NAMALWA (cell line): ENCODE measurements around the gene CASZ1.

Source experiments
- DNase-seq: peaks from one replicate; pipeline ENCODE4 v3.0.0-alpha.2; 2015; ENCODE audit warnings: low spot score

CASZ1 gene

DNA sequence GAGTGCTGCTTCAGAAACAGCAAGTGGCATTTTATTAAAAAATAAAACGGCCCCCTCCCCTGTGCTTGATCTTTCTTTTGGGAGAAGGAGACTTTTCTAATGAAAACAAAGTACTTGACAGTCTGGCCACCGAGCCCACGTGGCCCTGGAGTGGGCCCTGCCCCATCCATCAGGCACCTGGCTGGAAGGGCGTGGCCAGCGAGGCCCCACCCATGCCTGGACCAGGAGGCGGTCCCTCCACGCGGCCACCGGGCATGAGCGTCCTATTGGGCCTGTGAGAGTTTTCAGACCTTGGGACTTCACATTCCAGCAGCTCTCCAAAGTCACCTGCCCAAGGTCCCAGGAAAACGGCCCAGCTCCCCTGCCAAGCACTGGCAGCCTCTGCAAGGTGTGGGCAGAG is 144.7 kb downstream of the CASZ1 start:
- DNase-seq, result no peak

DNA sequence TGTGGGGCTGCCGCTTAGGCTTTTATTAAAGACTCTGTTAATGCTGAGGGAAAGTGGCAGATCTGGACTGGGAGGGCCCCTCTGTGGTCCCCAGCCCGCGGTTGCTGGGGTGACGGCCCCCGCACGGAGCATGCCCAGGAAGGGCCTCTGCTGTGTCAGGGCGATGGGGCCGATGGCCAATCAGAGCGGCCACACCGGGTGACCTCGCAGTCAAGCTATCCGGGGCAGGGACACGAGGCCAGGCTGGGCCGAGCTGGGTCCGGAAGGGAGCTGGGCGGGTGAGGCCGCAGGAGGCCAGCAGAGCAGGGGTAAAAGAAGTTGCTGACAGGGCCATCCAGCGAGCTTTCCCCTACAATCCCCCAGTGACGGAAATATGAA is 145.1 kb downstream of the CASZ1 start:
- no peak for DNase-seq

DNA sequence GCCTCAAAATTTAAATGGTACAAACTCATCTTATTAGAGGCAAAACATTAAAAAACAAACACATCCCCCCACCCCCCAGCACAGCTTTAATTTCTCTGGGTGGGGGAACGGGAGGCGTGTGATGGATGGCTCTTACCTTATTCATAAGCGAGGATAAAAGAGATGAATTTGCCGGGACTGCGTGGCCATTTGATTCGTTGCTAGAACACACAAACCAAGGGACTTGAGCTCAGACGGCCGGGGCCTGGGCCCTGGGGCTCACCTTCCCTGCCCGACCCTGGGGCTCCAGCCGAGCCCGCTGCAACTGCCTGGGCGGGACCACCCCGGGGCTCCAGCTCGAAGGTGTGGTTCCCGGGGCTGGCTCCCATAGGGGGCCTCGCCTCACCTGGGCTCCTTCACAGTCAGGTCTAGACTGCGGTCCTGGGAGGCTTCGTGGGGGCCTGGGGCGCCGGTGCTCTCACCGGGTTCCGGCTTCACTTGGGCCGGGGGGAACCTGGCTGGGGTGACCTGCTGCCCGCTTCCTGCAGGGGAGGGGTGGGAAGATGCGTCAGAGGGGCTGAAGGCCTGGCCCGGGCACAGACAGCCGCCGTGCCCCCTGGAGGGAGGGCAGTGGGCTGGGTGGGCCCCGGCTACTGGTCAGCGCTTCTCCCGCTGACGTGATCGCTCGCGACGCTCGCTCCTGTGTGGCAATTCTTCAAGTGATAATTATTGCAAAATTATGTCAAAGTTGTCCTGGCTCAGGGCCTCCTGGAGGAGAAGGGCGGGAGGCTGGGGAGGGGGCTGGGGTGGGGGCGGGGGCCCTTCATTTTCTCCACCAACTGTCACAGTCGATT is 145.7 kb downstream of the CASZ1 start:
- no peak for DNase-seq

DNA sequence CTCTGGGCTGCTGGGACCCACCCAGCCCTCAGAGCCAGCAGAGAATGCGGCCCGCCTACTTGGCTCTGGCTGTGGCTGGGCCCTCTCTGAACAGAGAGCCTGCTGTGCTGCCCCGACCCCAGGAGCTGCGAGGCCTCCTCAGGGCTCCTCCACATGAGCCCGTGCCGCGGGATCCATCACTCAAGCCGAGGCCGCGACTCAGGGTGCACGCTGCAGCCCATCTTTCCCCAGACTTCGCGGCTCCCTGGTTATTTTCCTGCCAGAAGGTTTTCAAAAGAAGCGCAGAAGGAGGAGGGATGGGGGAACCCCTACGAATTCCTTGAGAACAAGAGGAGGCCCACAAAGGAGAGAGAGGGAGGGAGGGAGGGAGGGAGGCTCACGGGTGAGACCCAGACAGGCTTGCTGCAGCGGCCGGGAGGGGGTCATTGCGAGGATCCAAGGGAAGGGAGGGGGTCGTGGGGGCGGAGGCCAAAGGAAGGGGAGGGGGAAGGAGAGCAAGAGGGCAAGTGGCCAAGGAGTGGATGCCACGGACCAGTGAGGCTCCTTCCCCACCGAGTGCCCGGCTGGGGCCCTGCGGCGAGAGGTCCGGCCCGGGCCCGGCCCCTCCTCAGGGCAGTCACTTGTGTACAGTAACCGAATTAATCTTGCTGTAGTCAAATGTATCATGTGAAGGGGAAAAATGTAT is 146.8 kb downstream of the CASZ1 start:
- no peak for DNase-seq

DNA sequence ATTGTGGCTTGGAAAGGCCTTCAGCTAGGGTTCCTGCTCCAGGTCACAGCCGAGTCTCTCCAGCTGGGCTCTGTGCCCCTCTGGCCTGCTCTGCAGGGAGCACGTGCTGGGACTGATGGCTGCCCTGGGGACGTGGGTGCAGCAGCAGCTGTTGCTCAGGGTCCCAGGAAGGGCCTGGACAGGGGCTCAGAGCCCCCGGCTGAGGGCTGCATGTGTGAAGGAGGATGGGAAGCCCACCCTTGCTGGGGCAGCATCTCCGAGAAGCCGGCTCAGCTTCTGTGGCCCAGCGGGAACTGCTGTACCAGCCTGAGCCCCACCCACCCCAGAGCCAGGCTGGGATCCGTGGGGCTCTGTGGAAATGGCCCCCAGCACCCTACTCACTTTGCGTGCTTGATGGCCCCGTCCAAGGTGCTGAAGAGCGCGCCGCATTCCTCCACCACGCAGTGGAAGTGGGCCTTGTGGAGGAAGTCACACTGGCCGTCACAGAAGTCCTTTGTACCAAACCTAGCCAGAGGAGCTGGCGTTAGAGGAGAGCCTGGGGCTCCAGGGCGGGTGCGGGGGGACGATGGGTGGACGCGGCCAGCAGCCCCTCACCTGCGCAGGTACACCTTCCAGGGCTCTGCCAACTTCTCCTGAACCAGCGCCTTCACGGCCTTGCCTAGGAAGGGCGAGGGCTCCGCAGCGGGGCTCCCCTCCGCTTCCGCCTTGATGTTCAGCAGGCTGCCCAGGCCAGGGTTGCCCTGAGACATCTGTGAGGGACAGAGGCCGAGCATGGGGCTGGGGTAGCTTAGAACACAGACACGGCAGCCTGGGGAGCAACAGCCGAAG is 147.5 kb downstream of the CASZ1 start:
- no peak for DNase-seq

DNA sequence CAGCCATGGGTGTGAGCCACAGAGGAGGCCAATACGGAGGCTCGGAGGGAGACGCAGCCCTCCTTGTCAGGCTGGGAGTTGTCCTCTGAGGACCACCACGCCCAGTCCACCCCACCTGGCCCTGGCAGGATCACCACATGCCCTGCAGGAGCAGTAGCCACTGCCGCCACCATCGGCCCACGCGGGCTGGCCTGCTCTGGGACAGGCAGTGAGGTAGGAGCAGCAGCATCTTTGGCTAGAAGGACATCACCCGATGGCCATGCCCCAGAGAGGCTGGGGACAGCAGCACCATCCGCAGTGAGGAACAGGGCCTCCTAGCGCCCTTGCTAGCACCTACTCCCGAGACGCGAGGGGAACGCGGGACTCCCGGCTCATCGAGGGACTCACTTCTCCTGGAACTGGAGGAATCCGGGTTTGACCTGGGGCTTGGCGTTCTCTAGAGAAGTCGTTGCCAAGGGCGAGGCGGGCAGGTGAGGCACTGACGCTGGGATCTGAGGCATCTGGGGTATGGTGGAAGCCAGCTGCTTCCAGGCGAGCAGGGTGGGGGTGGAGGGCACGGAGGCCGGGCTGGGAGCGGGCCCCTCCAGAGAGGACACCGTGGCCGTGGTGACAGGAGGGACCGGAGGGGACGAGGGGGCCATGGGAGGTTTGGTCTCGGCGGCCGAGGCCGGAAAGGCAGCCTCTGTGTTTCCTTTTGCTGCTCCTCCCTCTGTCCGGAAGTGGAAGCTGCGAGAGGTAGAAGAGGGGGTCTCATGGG is 148.9 kb downstream of the CASZ1 start:
- no peak for DNase-seq

DNA sequence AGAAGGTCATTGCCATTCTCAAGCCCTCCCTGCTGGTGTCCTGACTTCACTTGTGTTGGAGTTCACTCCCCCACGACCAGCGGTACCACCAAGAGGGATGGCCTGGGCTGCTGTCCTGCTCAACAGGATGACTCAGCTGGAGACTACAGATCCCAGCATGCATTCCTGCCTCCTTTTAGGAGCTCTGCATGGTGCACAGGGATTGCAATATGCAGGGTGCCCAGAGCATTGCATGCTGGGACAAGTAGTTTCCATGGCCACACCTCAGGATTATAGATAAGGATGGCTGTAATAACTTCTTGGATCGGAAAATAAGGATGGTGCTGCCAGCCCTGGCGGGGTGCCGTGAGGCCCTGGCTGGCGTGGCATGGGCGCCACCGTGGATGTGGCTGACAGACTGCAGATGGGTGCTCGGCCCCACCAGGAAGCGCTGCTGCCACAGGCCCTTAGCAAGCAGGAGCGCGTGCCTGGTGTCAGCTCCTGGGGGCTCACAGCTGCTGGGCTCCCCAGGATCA is 150.0 kb downstream of the CASZ1 start:
- DNase-seq, result peak; percentile 26

DNA sequence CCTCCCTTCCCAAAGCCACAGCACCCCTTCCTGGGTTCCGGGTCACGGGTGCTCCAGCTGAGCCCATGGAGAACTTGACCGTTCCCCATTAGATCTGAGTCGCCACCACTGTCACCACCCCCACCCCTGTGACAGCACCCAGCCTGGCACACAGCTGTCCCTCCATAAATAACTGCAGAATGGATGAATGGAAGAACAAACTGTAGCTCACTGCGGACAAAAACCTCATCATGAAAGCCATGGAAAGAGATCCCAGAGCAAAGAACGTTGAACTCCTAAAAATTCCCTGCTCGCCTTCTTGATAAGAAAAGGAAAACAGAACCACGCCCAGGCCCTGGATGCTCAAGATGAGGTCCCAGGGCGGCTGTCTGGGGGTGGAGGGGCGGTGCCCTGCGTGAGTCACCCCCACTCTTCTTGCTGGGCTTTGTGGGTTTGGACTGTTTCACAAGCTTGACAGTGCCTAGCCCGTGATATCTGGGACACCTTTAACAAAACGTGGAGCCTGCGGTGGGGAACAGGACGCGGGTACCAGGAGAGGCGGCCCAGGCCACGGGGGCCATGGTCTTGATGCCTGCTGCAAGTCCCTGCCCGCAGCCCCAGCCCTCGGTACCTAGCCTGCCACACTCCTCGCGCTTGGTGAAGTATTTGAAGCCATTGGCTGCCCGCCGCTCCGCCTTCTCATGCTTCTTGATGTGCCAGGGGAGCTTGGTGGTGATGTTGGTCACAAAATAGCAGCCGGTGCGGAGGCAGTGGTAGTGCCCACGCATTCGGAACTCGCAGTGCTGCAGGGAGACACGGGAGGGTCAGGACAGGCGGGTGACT is 151.9 kb downstream of the CASZ1 start:
- no peak for DNase-seq

DNA sequence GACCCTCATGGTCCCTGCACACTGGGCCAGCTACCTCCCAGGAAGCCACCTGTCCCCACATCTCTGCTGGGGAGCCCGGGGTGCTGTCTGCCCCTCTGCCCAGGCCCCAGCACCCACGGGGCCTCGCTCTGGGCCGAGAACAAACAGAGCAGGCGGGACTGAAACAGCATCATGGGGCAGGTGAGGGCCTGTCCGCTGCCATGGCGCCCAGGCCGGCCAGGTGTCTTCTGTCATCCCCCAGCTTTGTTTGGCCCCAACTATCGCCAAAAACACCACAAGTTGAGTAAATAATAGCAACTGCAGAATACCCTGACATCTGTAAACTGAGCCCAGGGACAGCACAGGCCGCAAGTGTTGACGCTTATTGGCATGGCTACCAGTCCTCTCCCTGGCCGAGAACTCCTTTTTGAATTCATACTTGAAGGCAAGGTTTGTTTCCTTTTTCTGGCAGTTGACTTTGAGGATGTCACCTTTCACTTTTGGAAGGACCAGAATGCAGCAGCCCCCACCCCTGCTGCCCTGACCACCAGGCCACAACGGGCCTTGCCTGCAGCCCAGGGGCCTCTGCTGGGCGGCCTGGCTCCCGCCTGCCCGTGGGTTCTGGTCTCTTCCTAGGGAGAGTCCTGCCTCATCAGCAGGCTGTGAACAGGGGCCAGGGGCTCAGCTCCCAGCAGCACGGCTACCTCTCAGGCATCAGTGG is 152.7 kb downstream of the CASZ1 start:
- no peak for DNase-seq

DNA sequence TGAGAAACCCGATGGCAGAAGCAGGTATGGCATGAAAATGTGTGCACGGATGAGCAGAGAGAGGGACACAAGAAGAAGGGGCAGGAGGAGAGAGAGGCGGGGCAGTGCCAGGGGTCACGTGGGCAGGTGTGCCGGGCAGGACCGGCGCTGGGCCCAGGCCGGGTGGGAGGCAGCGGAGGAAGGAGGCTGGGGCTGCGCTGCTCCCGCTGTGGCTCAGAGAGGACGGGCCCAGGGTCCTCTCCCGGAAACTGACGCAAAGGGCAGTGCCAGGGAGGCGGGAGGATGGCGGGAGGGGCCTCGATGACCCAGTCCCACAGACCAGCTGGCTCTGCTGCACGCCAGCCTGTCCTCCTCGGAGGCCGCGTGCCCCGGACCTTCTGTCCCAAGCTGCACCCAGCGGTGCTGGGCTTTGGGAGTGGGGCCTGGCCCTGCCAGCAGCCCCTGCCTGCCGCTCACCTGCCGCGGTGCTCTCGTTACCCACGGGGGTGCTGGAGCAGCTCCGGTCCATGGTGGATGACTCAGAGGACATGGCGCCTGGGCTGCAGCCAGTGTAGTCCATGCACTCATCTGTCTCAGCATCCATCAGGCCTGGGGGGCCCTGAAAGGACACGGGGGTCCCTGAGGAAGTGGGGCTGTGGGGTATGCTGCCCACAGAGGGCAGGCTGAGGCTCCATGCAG is 153.9 kb downstream of the CASZ1 start:
- no peak for DNase-seq

DNA sequence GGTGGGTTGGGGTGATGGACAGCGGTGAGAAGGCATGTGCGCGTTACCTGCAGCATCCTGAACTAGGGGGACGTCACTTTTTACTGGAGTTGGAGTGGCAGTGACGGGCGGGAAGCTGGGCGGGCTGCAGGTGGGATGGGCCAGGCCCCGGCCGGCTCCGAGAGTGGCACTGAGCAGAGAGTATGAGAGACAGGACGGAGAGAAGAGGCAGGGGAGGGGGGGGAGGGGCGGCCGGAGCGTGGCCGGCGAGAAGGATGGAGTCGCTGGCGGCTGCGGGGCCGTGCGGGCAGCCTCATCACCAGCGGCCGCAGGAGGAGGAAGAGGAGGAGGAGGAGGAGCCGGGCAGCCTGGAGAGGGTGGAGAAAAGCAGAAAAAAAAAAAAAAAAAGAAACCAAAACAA is 154.5 kb downstream of the CASZ1 start:
- no peak for DNase-seq

DNA sequence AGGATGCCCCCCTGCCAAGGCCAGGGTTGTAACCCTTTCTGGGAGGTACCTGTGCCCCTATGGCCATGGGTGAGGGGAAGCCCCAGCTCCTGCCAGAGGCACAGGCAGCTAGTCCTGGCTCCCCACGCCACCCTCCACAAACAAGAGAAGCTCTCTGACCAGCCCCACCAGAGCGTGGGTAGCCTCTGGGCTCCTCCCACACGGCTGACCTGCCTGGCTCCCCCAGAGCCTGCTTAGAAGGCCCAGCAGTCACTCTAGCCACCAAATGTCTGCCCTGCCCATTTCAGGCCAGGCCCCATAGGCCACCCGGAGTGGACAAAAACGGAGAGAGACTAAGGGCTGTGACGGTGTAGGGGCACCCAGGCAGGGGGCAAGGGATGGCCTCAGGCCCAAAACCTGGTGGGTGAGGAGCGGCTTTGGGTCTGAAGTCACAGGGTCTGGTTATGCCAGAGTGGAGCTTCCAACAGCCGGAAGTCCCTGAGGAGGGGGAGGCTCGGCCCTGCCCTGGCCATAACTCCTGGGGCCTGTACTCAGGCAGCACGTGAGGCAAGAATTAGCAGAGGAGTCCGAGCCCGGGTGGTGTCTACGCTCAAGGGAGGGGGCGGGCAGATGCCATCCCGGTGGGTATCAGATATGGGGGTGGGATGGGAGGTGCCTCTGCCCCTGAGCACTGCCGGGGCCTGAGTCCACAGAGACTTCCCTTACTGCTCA is 155.4 kb downstream of the CASZ1 start:
- no peak for DNase-seq

DNA sequence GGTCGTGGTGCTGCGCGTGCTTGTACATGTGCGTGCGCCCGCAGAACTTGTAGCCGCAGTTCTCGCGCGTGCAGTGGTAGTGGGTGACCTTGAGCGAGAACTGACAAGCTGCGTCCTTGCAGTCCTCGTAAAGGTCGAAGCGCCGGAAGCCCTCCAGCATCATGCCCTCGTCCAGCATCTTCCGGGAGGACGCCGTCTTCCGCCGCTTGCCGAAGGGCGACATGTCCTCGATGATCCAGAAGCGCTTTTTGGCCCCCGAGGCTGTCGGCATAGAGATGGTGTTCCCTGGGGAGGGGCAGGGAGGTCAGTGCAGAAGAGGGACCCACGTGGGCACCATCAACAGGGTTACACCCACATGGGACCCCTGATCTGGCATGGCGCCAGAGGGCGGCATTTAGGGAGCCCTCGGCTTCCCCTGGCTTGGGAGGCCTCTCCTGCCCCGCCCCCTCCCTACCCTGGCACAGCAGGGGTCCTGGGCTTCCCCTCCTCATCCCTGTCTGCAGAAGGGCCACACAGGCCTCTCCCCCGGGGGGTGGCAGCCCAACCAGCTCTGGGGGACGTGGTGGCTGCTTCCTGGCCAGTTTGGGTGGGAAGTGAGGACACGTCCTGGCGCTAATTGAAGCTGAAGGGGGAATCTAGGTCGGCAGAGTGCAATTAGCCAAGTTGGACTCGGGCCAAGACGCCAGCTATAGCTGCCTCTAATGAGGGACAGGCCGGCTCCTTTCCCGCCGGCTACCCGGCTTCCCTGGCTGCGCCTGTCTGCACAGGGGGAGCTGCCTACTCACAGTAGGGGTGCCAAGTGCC is 156.5 kb downstream of the CASZ1 start:
- DNase-seq, result no peak

DNA sequence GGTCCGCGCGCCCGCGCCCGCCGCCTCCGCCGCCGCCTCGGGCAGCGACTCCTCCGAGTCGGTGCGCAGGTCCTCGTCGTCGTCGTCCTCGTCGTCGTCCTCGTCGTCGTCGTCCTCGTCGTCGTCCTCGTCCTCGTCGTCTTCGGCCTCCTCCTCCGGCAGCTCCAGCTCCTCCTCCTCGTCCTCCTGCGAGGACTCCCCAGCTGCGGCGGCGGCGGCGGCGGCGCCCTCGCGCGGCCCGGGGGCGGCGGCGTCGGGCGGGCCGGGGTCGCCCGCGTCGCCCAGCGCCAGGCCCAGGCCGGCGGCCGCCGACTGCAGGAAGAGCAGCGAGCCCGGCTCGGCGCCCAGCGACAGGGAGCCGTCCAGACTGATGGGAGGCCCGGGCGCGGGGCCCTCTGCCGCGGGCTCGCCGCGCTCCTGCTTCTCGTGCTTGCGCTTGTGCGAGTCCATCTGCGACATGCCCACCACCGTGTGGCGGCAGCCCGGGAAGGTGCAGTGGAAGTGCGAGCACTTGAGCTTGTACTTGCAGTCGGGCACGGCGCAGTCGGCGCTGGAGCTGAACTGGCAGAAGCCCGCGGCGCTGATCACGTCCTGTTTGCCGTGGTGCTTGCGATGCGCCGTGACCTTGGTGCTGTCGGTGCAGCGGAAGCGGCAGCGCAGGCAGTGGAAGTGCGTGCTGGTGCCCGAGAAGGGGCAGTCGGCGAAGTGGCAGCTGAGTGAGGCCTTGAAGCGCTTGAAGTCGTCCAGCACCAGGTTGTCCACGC is 157.3 kb downstream of the CASZ1 start:
- no peak for DNase-seq

DNA sequence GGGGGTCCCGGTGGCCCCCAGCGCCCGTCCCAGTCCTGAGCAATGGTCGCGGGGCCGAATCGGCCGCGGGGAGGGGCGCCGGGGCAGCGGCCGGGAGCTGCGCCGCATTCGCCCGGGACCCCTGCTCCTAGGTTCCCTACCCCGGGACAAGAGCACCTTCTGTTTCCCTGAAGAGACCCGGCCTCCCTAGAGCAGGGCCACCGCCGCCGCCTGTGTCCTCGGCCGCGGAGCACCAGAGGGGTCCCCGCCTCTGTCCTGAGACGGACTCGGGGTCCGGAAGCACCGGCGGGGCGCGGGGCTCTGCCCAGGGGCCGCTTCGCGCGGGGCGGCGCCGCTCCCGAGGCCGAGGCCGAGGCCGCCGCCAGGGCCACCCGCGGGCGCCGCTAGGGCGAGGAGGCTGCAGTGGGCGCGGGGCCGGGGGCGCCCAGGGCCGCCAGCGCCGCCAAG is 157.9 kb downstream of the CASZ1 start:
- no peak for DNase-seq

DNA sequence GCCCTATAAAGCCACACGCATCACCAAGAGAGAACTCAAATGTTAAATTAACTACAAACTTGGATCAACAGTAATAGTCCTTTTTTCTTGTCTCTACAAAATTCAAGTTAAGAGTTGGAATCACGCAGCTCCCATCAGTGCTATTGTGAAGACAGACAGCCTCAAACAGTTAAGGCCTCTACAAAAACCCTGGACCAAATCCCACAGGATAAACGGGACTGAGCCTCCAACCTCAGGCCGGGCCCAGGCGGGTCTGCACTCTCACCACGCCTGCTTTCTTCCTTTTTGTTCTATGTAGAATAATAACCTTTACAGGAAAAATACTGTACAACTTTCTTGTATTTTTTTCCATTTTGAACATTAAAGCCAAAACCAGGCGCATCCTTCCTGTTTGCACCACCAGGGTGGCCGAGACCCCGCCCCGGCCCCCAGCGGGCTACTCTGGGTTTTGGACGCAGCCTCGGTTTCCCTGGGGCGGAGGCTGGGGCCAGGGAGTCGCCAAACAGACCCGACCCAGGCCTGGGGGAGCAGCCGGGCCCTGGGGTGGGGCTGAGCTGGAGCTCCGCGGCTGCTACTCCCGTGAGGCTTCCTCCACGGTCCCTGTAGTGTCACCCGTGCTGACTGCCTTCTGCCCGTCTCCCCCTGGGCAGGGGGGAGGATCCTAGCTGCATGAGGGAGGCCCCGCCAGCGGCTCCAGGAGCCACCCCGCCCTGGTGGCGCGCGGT is 158.4 kb downstream of the CASZ1 start:
- DNase-seq, result no peak

DNA sequence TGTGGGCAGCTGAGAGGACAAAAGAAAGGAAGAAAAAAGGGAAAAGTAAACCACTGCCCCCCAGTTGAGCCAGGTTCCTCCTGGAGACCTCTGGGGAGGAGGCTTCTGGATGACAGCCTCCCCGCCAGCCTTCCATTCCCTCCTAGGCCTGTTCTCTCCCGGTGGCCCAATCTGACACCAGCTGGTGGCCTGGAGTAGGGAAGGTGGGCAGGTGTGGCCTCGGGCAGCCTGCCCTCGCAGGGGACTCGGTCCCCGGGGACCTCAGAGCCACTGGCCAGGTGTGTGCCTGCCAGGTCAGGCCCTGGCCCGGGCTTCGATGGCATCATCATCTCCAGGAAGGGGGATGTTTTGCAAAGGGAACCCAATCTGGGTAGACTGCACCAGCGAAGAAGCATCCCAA is 159.0 kb downstream of the CASZ1 start:
- no peak for DNase-seq
